HepG2 (cell line): ENCODE data around the gene FOXN3. TPM values are rescaled to one million over a fixed set of nuclear protein-coding genes. Genes with fewer than 3 reads are reported as not detected.
A peak's percentile ranks its signal among the peaks of the same experiment; 100 is the strongest.

ENCODE experiments used
- ATAC-seq: fragments of 200-7000 bp; cut with Tn5 transposase; 3 replicates; pipeline ENCODE4 v1.9.1; 2020; ENCODE audit warnings: mild to moderate bottlenecking, moderate library complexity
- BruUV-seq: library from RNA; stranded (reverse); fragments of 400-500 nt; replicated peaks from 2 replicates; lab custom pipeline; 2021; lab: Mats Ljungman, UMichigan
- CTCF ChIA-PET: fragments of 300-600 bp; formaldehyde crosslinking; extraction: SDS; loops from one replicate; lab custom pipeline; 2021; ENCODE audit warnings: low total read pairs, inconsistent platforms, low intra/inter-chr PET ratio; lab: Yijun Ruan, JAX
- POLR2A ChIA-PET: fragments of 350-600 bp; sonication (Branson Sonifier 250); formaldehyde crosslinking; loops from one replicate; lab custom pipeline; 2020; ENCODE audit warnings: antibody characterized with exemption, inconsistent platforms; lab: Yijun Ruan, JAX
- DNase-seq: peaks from one replicate; pipeline ENCODE4 v3.0.0-alpha.2; 2015; ENCODE audit warnings: low spot score
- FAIRE-seq: peaks from 3 replicates; lab custom pipeline; 2011; peaks lifted over from hg19 to GRCh38; lab: Jason Lieb, UNC
- H2AFZ ChIP-seq: one replicate; pipeline ENCODE4 v1.6.1; 2011; ENCODE audit warnings: low read length, inconsistent platforms
- H3K27ac ChIP-seq: fragments of 300-600 bp; 3 replicates; pipeline ENCODE4 v1.8.0; 2011; ENCODE audit warnings: mixed run types, mild to moderate bottlenecking, mixed read lengths, low read length, inconsistent platforms; ENCODE audit not compliant: insufficient read depth; ENCODE audit errors: extremely low read length
- H3K27me3 ChIP-seq, 2 experiments: fragments of 200-600 bp in 1 of 2; 2 replicates in 1 of 2; 3 replicates in 1 of 2; pipeline versions ENCODE4 v1.6.0 to v1.8.0; 2011; ENCODE audit warnings: low read length in 2 of 2, mild to moderate bottlenecking in 2 of 2, moderate library complexity in 2 of 2, inconsistent platforms in 1 of 2; ENCODE audit not compliant: insufficient read depth in 2 of 2, control insufficient read depth in 1 of 2
- H3K36me3 ChIP-seq, 2 experiments: fragments of 200-600 bp in 1 of 2; replicated peaks in 1 of 2; 2 replicates in 1 of 2; 3 replicates in 1 of 2; pipeline versions ENCODE4 v1.5.1 to v1.8.0; 2011; ENCODE audit warnings: low read length in 2 of 2, inconsistent platforms in 1 of 2; ENCODE audit not compliant: insufficient read depth in 2 of 2, control insufficient read depth in 1 of 2
- H3K4me1 ChIP-seq: 2 replicates; pipeline ENCODE4 v1.5.1; 2012; ENCODE audit warnings: low read length, inconsistent platforms; ENCODE audit not compliant: insufficient read depth
- H3K4me2 ChIP-seq: 2 replicates; pipeline ENCODE4 v1.6.0; 2011; ENCODE audit warnings: low read depth, low read length, inconsistent platforms
- H3K4me3 ChIP-seq, 3 experiments: fragments of 200-600 bp in 1 of 3; sonication (generic), shearing (Covaris generic) in 1 of 3; replicated peaks in 1 of 3; 2 replicates each; pipeline ENCODE4 v1.5.1; 2011 to 2016; ENCODE audit warnings: low read length in 3 of 3, inconsistent platforms in 2 of 3, low read depth in 2 of 3, mild to moderate bottlenecking in 2 of 3, control low read depth in 1 of 3, mixed read lengths in 1 of 3; ENCODE audit not compliant: insufficient read depth in 1 of 3
- H3K79me2 ChIP-seq: one replicate; pipeline ENCODE4 v1.6.1; 2011; ENCODE audit warnings: low read length, inconsistent platforms; ENCODE audit not compliant: insufficient read depth
- H3K9ac ChIP-seq: 2 replicates; pipeline ENCODE4 v1.6.0; 2011; ENCODE audit warnings: mild to moderate bottlenecking, low read depth, low read length, inconsistent platforms; ENCODE audit not compliant: insufficient read depth
- H3K9me3 ChIP-seq: 2 replicates; pipeline ENCODE4 v1.5.1; 2012; ENCODE audit warnings: mild to moderate bottlenecking, low read length
- H4K20me1 ChIP-seq: 2 replicates; pipeline ENCODE4 v1.6.0; 2011; ENCODE audit warnings: inconsistent platforms, mild to moderate bottlenecking, low read length, moderate library complexity; ENCODE audit not compliant: insufficient read depth
- CTCF ChIP-seq: sonication (generic); formaldehyde crosslinking; IDR thresholded peaks from 2 replicates; pipeline ENCODE4 v1.5.0; 2020; ENCODE audit warnings: mild to moderate bottlenecking, missing genetic modification reagents, moderate library complexity
- STAG1 ChIP-seq: sonication (generic); formaldehyde crosslinking; IDR thresholded peaks from 2 replicates; pipeline ENCODE4 v1.4.0; 2020; ENCODE audit warnings: missing genetic modification reagents
- ZBTB38 ChIP-seq: sonication (generic); formaldehyde crosslinking; IDR thresholded peaks from 2 replicates; pipeline ENCODE4 v1.5.1; 2020; ENCODE audit warnings: mild to moderate bottlenecking, missing genetic modification reagents
- ZNF276 ChIP-seq: sonication (generic); formaldehyde crosslinking; IDR thresholded peaks from 2 replicates; pipeline ENCODE4 v1.4.0; 2020; ENCODE audit warnings: mild to moderate bottlenecking, low read depth, missing genetic modification reagents
- WGBS: methylation state at CpG from one replicate; pipeline ENCODE4 v1.1.6; 2017; ENCODE audit warnings: low lambda C conversion rate; 5-methylcytosine and 5-hydroxymethylcytosine counted together
- in situ Hi-C: cut with HindIII; loops from 2 replicates; pipeline ENCODE4 v1.10.0; 2017; ENCODE audit warnings: low pct_unique_long_range_greater_than_20kb; ENCODE audit not compliant: extremely low pct_ligation_motif_present
- intact Hi-C: fragments of 100-400 bp; cut with micrococcal nuclease; formaldehyde crosslinking; loops from one replicate; pipeline ENCODE4 v1.10.0; 2022; ENCODE audit not compliant: unreplicated experiment
- polyA plus RNA-seq, 8 experiments: library from polyadenylated mRNA; depleted of rRNA in 3 of 8; stranded (reverse) in 7 of 8; unstranded in 1 of 8; fragments of >200 nt; fragmentation: Illumina TruSeq in 4 of 8; extraction: Trizol in 4 of 8; gene quantifications; 2 replicates each; pipeline versions ENCODE4 v1.2.1 to v1.2.3, GENCODE V29; 2011 to 2016; ENCODE audit warnings: low read depth in 4 of 8, missing spikeins in 1 of 8, mixed read lengths in 1 of 8; ENCODE audit not compliant: insufficient read depth in 1 of 8
- total RNA-seq, 5 experiments: library from RNA; depleted of rRNA; stranded (reverse); fragments of >200 nt; fragmentation: Illumina TruSeq; extraction: Trizol; gene quantifications; 2 replicates each; pipeline ENCODE4 v1.2.3, GENCODE V29; 2016; ENCODE audit warnings: low read depth in 1 of 5

Gene FOXN3
- total and polyA plus RNA-seq, 2 of the 13 experiments (the other 11 are each of a cell fraction or from before 2014, with no cell fraction given) = 32.4 to 70.2 TPM

GRCh38 chr14:89308232-89308959, 108.6 kb downstream of the FOXN3 start:
- Histone ChIP-seq H3K27ac (no peak overlapping the region), H3K4me2 (no peak overlapping the region), H3K36me3 (peaks cover 13 to 29% of the 10 kb centered on the region in 2 experiments; a peak in 4 of 5 replicates), H3K79me2 (peaks cover 33% of the 10 kb centered on the region), H3K9ac (no peak overlapping the region), H3K4me3 (no peak overlapping the region), H3K4me1 (peaks cover 24% of the 10 kb centered on the region), H3K27me3 (no peaks in the 10 kb centered on the region), H2AFZ (no peak overlapping the region), H3K9me3 (no peaks in the 10 kb centered on the region), H4K20me1 (peaks cover 14% of the 10 kb centered on the region; the same call in 1 of the 2 replicates)
- no TSS peak for BruUV-seq
- no peak for TF ChIP-seq ZNF276 (CRISPR knock-in tag)
- TF ChIP-seq ZBTB38 (CRISPR knock-in tag) = peak; percentile 67; the same call in 1 of the 2 replicates
- 0 out of 2 replicates have a peak, but pooled peaks have one; percentile 13 for TF ChIP-seq CTCF (CRISPR knock-in tag)
- TF ChIP-seq STAG1 (CRISPR knock-in tag) = peak; percentile 36
- CTCF ChIA-PET = no interaction called here
- FAIRE-seq = no peak
- 96% methylated on average over 10 of the region's 10 CpGs for WGBS
- ATAC-seq = peak; percentile 48
- DNase-seq = no peak
- intact Hi-C loops (no loop called here), in situ Hi-C loops (no loop called here)
- POLR2A ChIA-PET = no interaction called here
